ENCODE data around the gene RND1. TPM values are rescaled to one million over a fixed set of nuclear protein-coding genes. Genes with fewer than 3 reads are reported as not detected.

RND1 gene
- total RNA-seq, 2 experiments from 2014 or later: 4.8 to 5.7 TPM

GRCh38 chr12:48873096-48873495 lies 7.4 kb upstream of the RND1 start:
- Histone ChIP-seq H3K4me1 (ENCODE audit: insufficient read depth, low read length) (no peaks in the 10 kb centered on the region), H3K27ac (ENCODE audit: low read depth in 1 of 2, low read length in 2 of 2) (no peak overlapping the region), H3K27me3 (ENCODE audit: control insufficient read depth in 1 of 2, insufficient read depth in 2 of 2, low read length in 2 of 2) (no peaks in the 10 kb centered on the region), H3K9me3 (ENCODE audit: control insufficient read depth in 1 of 2, insufficient read depth in 1 of 2, low read length in 2 of 2) (no peaks in the 10 kb centered on the region), H3K36me3 (ENCODE audit: insufficient read depth, low read length) (no peaks in the 10 kb centered on the region), H3K4me3 (ENCODE audit: low read length) (no peak overlapping the region)
- Mint-ChIP-seq H3K4me1 (ENCODE audit: low read depth) (no peaks in the 10 kb centered on the region), H3K27ac (no peak overlapping the region), H3K36me3 (ENCODE audit: low read depth) (no peaks in the 10 kb centered on the region), H3K4me3 (no peak overlapping the region), H3K27me3 (no peaks in the 10 kb centered on the region), H3K9me3 (no peaks in the 10 kb centered on the region)
- CTCF ChIA-PET: interaction anchor here (1.4 kb wide), 1 partner anchor 18 kb away, joined by 5 read pairs; no protein-coding TSS in a partner anchor
- DNase-seq: no peak
- no peak for ATAC-seq (ENCODE audit: poor library complexity)
- intact Hi-C loops (cut with DNase I, micrococcal nuclease): no loop called here
- TF ChIP-seq CTCF (IDR thresholded peaks at IDR 0.05): no peak
- POLR2A ChIA-PET: interaction anchor here (0.9 kb wide), 1 partner anchor 21 kb away, joined by 3 read pairs; the partner anchor contains the start of gene DDX23

GRCh38 chr12:48869191-48869590 lies 3.5 kb upstream of the RND1 start:
- no peak for TF ChIP-seq CTCF (IDR thresholded peaks at IDR 0.05)
- no peaks in the 10 kb centered on the region for H3K9me3 Mint-ChIP-seq
- CTCF ChIA-PET: no interaction called here
- H3K4me3 Mint-ChIP-seq: no peak overlapping the region
- ATAC-seq (ENCODE audit: poor library complexity): no peak
- Histone ChIP-seq H3K27me3 (ENCODE audit: control insufficient read depth in 1 of 2, insufficient read depth in 2 of 2, low read length in 2 of 2) (peaks cover 0 to 4% of the 10 kb centered on the region in 2 experiments), H3K9me3 (ENCODE audit: control insufficient read depth in 1 of 2, insufficient read depth in 1 of 2, low read length in 2 of 2) (no peaks in the 10 kb centered on the region), H3K4me1 (ENCODE audit: insufficient read depth, low read length) (peaks cover 20% of the 10 kb centered on the region), H3K36me3 (ENCODE audit: insufficient read depth, low read length) (no peaks in the 10 kb centered on the region), H3K27ac (ENCODE audit: low read depth in 1 of 2, low read length in 2 of 2) (no peak overlapping the region), H3K4me3 (ENCODE audit: low read length) (no peak overlapping the region)
- DNase-seq: no peak
- no peak overlapping the region for H3K27ac Mint-ChIP-seq
- H3K27me3 Mint-ChIP-seq: peaks cover 4% of the 10 kb centered on the region
- H3K4me1 Mint-ChIP-seq (ENCODE audit: low read depth): peaks cover 20% of the 10 kb centered on the region
- POLR2A ChIA-PET: no interaction called here
- intact Hi-C loops (cut with DNase I, micrococcal nuclease): no loop called here
- H3K36me3 Mint-ChIP-seq (ENCODE audit: low read depth): no peaks in the 10 kb centered on the region

- intact Hi-C loops (cut with DNase I, micrococcal nuclease): no loop called here
- DNase-seq (no peak), ATAC-seq (ENCODE audit: poor library complexity) (no peak)
- H3K27ac ChIP-seq (ENCODE audit: low read depth in 1 of 2, low read length in 2 of 2): no peak overlapping the region
- H3K27me3 Mint-ChIP-seq: peaks cover 11% of the 10 kb centered on the region
- H3K36me3 ChIP-seq (ENCODE audit: insufficient read depth, low read length): no peaks in the 10 kb centered on the region
- ChIA-PET POLR2A (no interaction called here), CTCF (no interaction called here)
- H3K4me3 ChIP-seq (ENCODE audit: low read length): no peak overlapping the region
- H3K4me1 ChIP-seq (ENCODE audit: insufficient read depth, low read length): peaks cover 23% of the 10 kb centered on the region
- H3K9me3 ChIP-seq (ENCODE audit: control insufficient read depth in 1 of 2, insufficient read depth in 1 of 2, low read length in 2 of 2): no peaks in the 10 kb centered on the region
- no peaks in the 10 kb centered on the region for H3K36me3 Mint-ChIP-seq (ENCODE audit: low read depth)
- H3K27me3 ChIP-seq (ENCODE audit: control insufficient read depth in 1 of 2, insufficient read depth in 2 of 2, low read length in 2 of 2): peaks cover 7 to 8% of the 10 kb centered on the region in 2 experiments
- H3K4me1 Mint-ChIP-seq (ENCODE audit: low read depth): peaks cover 28% of the 10 kb centered on the region
- H3K9me3 Mint-ChIP-seq: no peaks in the 10 kb centered on the region
- TF ChIP-seq CTCF (IDR thresholded peaks at IDR 0.05): no peak
- H3K27ac Mint-ChIP-seq: no peak overlapping the region
- no peak overlapping the region for H3K4me3 Mint-ChIP-seq
Measured at GRCh38 chr12:48868451-48868850, 2.8 kb upstream of the RND1 start.

Measured in CD4-positive, alpha-beta T cell (primary cell).